Stimulated activated CD4-positive, alpha-beta T cell treated with anti-CD3 and anti-CD28 coated beads, Interleukin-1b, Interleukin-23, amount 100 ng/mL, for 48 hours (primary cell): ENCODE results near the gene TOLLIP.
A peak's percentile ranks its signal among the peaks of the same experiment; 100 is the strongest.
"Not testable (repeated sequence)": the region's sequence is repeated elsewhere in the genome, so short reads cannot be mapped to it uniquely, and the experiment has no call there.

Experiments
- DNase-seq: peaks from one replicate; pipeline ENCODE4 v3.0.0-alpha.2; 2020

TOLLIP gene

GRCh38 chr11:1309498-1310317, at the start of gene TOLLIP:
TSS of gene TOLLIP (minus strand) at chr11:1309632. CDS start at chr11:1309498, 134 bp downstream.
- peak; percentile 97 for DNase-seq

GRCh38 chr11:1358931-1359330, 49.5 kb upstream of the TOLLIP start:
- not testable (repeated sequence) for DNase-seq

- no peak for DNase-seq
Measured at GRCh38 chr11:1358286-1358685, 48.9 kb upstream of the TOLLIP start.

GRCh38 chr11:1356478-1356960, 47.1 kb upstream of the TOLLIP start:
- no peak for DNase-seq

- no peak for DNase-seq
Measured at GRCh38 chr11:1356007-1356435, 46.6 kb upstream of the TOLLIP start.

- no peak for DNase-seq
Measured at GRCh38 chr11:1354125-1354938, 44.9 kb upstream of the TOLLIP start.

- no peak for DNase-seq
Measured at GRCh38 chr11:1353383-1354124, 44.1 kb upstream of the TOLLIP start.

- DNase-seq, result no peak
Measured at GRCh38 chr11:1352696-1353382, 43.4 kb upstream of the TOLLIP start.

- no peak for DNase-seq
Measured at GRCh38 chr11:1351278-1351937, 42.0 kb upstream of the TOLLIP start.

GRCh38 chr11:1350086-1350725, 40.8 kb upstream of the TOLLIP start:
- DNase-seq, result no peak

- DNase-seq, result no peak
Measured at GRCh38 chr11:1349327-1350041, 40.1 kb upstream of the TOLLIP start.

GRCh38 chr11:1348796-1349326, 39.4 kb upstream of the TOLLIP start:
- no peak for DNase-seq

- DNase-seq, result no peak
Measured at GRCh38 chr11:1348146-1348795, 38.8 kb upstream of the TOLLIP start.

- not testable (repeated sequence) for DNase-seq
Measured at GRCh38 chr11:1347411-1347999, 38.1 kb upstream of the TOLLIP start.

- no peak for DNase-seq
Measured at GRCh38 chr11:1346669-1347390, 37.4 kb upstream of the TOLLIP start.

- DNase-seq, result no peak
Measured at GRCh38 chr11:1345737-1346513, 36.5 kb upstream of the TOLLIP start.

- no peak for DNase-seq
Measured at GRCh38 chr11:1344056-1344635, 34.7 kb upstream of the TOLLIP start.
